ENCODE data around the gene MAPT.

Gene MAPT

GRCh38 chr17:45969726-45970125 is 75.4 kb downstream of the MAPT start:
- no peak for TF ChIP-seq POLR2AphosphoS5 (IDR thresholded peaks at IDR 0.05; ENCODE audit: low read depth, low read length)
- TF ChIP-seq POLR2A (IDR thresholded peaks at IDR 0.05; ENCODE audit: low read depth, low read length) = no peak
- TF ChIP-seq TAF1 (IDR thresholded peaks at IDR 0.05; ENCODE audit: borderline replicate concordance, low read depth, low read length) = no peak
- DNase-seq (ENCODE audit: insufficient read length) (no peak), FAIRE-seq (no peak)

GRCh38 chr17:45970659-45971058 is 76.3 kb downstream of the MAPT start:
- TF ChIP-seq POLR2AphosphoS5 (IDR thresholded peaks at IDR 0.05; ENCODE audit: low read depth, low read length) (no peak), POLR2A (IDR thresholded peaks at IDR 0.05; ENCODE audit: low read depth, low read length) (no peak), TAF1 (IDR thresholded peaks at IDR 0.05; ENCODE audit: borderline replicate concordance, low read depth, low read length) (no peak)
- FAIRE-seq (no peak), DNase-seq (ENCODE audit: insufficient read length) (no peak)

- FAIRE-seq (no peak), DNase-seq (ENCODE audit: insufficient read length) (no peak)
- TF ChIP-seq TAF1 (IDR thresholded peaks at IDR 0.05; ENCODE audit: borderline replicate concordance, low read depth, low read length) = no peak
These were observed 77.4 kb downstream of the MAPT start for GRCh38 chr17:45971698-45972141.

GRCh38 chr17:45972531-45972930 is 78.2 kb downstream of the MAPT start:
- DNase-seq (ENCODE audit: insufficient read length) (no peak), FAIRE-seq (no peak)
- no peak for TF ChIP-seq POLR2A (IDR thresholded peaks at IDR 0.05; ENCODE audit: low read depth, low read length)
- TF ChIP-seq POLR2AphosphoS5 (IDR thresholded peaks at IDR 0.05; ENCODE audit: low read depth, low read length) = no peak
- no peak for TF ChIP-seq TAF1 (IDR thresholded peaks at IDR 0.05; ENCODE audit: borderline replicate concordance, low read depth, low read length)

- FAIRE-seq = no peak
- DNase-seq (ENCODE audit: insufficient read length) = no peak
- TF ChIP-seq POLR2A (IDR thresholded peaks at IDR 0.05; ENCODE audit: low read depth, low read length) (no peak), TAF1 (IDR thresholded peaks at IDR 0.05; ENCODE audit: borderline replicate concordance, low read depth, low read length) (no peak)
These were observed 78.9 kb downstream of the MAPT start for GRCh38 chr17:45973099-45973780.

GRCh38 chr17:45973946-45974859 is 79.8 kb downstream of the MAPT start:
- DNase-seq (ENCODE audit: insufficient read length) = no peak
- TF ChIP-seq TAF1 (IDR thresholded peaks at IDR 0.05; ENCODE audit: borderline replicate concordance, low read depth, low read length) = no peak
- no peak for TF ChIP-seq POLR2AphosphoS5 (IDR thresholded peaks at IDR 0.05; ENCODE audit: low read depth, low read length)
- TF ChIP-seq POLR2A (IDR thresholded peaks at IDR 0.05; ENCODE audit: low read depth, low read length) = no peak
- no peak for FAIRE-seq

GRCh38 chr17:45974916-45975630 is 80.7 kb downstream of the MAPT start:
- no peak for TF ChIP-seq POLR2AphosphoS5 (IDR thresholded peaks at IDR 0.05; ENCODE audit: low read depth, low read length)
- no peak for TF ChIP-seq POLR2A (IDR thresholded peaks at IDR 0.05; ENCODE audit: low read depth, low read length)
- TF ChIP-seq TAF1 (IDR thresholded peaks at IDR 0.05; ENCODE audit: borderline replicate concordance, low read depth, low read length) = no peak
- FAIRE-seq (no peak), DNase-seq (ENCODE audit: insufficient read length) (no peak)

GRCh38 chr17:45975640-45976295 is 81.4 kb downstream of the MAPT start:
- DNase-seq (ENCODE audit: insufficient read length) = no peak
- FAIRE-seq = no peak
- TF ChIP-seq TAF1 (IDR thresholded peaks at IDR 0.05; ENCODE audit: borderline replicate concordance, low read depth, low read length) (no peak), POLR2A (IDR thresholded peaks at IDR 0.05; ENCODE audit: low read depth, low read length) (no peak), POLR2AphosphoS5 (IDR thresholded peaks at IDR 0.05; ENCODE audit: low read depth, low read length) (no peak)

GRCh38 chr17:45976391-45976754 is 82.0 kb downstream of the MAPT start:
- no peak for TF ChIP-seq TAF1 (IDR thresholded peaks at IDR 0.05; ENCODE audit: borderline replicate concordance, low read depth, low read length)
- TF ChIP-seq POLR2A (IDR thresholded peaks at IDR 0.05; ENCODE audit: low read depth, low read length) = no peak
- no peak for TF ChIP-seq POLR2AphosphoS5 (IDR thresholded peaks at IDR 0.05; ENCODE audit: low read depth, low read length)
- no peak for DNase-seq (ENCODE audit: insufficient read length)
- FAIRE-seq = no peak

- no peak for FAIRE-seq
These were observed 82.6 kb downstream of the MAPT start for GRCh38 chr17:45976755-45977505.

More at GRCh38 chr17:45976755-45977505, 82.6 kb downstream of the MAPT start:
- no peak for TF ChIP-seq POLR2A (IDR thresholded peaks at IDR 0.05; ENCODE audit: low read depth, low read length)
- TF ChIP-seq POLR2AphosphoS5 (IDR thresholded peaks at IDR 0.05; ENCODE audit: low read depth, low read length) = no peak
- no peak for TF ChIP-seq TAF1 (IDR thresholded peaks at IDR 0.05; ENCODE audit: borderline replicate concordance, low read depth, low read length)
- DNase-seq (ENCODE audit: insufficient read length) = no peak
